GM18520 (cell line): ENCODE results near the gene METRN.
"Not testable (repeated sequence)": the region's sequence is repeated elsewhere in the genome, so short reads cannot be mapped to it uniquely, and the experiment has no call there.

Experiments used
- ATAC-seq: cut with Tn5 transposase; IDR thresholded peaks from one replicate; pipeline ENCODE4 v1.9.1; 2021; ENCODE audit not compliant: unreplicated experiment

METRN gene

GRCh38 chr16:754121-754607 is 39.2 kb downstream of the METRN start:
- ATAC-seq, result not testable (repeated sequence)

GRCh38 chr16:754656-755055 is 39.7 kb downstream of the METRN start:
- no peak for ATAC-seq

- no peak for ATAC-seq
These were observed 41.5 kb downstream of the METRN start for GRCh38 chr16:756428-756827.

- ATAC-seq, result no peak
These were observed 44.4 kb downstream of the METRN start for GRCh38 chr16:759110-759910.

GRCh38 chr16:760065-760464 is 45.1 kb downstream of the METRN start:
- no peak for ATAC-seq

GRCh38 chr16:760545-761343 is 45.8 kb downstream of the METRN start, which contains the start of gene MSLN:
Gene MSLN, plus strand, starts transcription at chr16:760734. Its CDS starts 1,947 bp downstream, at chr16:762681.
- no peak for ATAC-seq

- ATAC-seq, result no peak
These were observed 47.0 kb downstream of the METRN start for GRCh38 chr16:761625-762513.

- ATAC-seq, result no peak
These were observed 47.8 kb downstream of the METRN start for GRCh38 chr16:762595-763268.

- no peak for ATAC-seq
These were observed 48.7 kb downstream of the METRN start for GRCh38 chr16:763369-764183.

- ATAC-seq, result no peak
These were observed 49.3 kb downstream of the METRN start for GRCh38 chr16:764184-764750.

GRCh38 chr16:764848-765487 is 50.0 kb downstream of the METRN start:
- ATAC-seq, result no peak

- no peak for ATAC-seq
These were observed 50.6 kb downstream of the METRN start for GRCh38 chr16:765488-765865.

- ATAC-seq, result no peak
These were observed 51.3 kb downstream of the METRN start for GRCh38 chr16:766008-766819.

GRCh38 chr16:766820-767640 is 52.1 kb downstream of the METRN start:
- ATAC-seq, result no peak

GRCh38 chr16:767743-768235 is 52.9 kb downstream of the METRN start:
- no peak for ATAC-seq

- no peak for ATAC-seq
These were observed 53.5 kb downstream of the METRN start for GRCh38 chr16:768428-768827.
